AG08396 (cell line): Measurements from ENCODE around the gene ECHDC3.

Experiments
- DNase-seq: peaks from one replicate; pipeline ENCODE4 v3.0.0; 2012; ENCODE audit warnings: low spot score, mixed read lengths

The ECHDC3 gene

DNA sequence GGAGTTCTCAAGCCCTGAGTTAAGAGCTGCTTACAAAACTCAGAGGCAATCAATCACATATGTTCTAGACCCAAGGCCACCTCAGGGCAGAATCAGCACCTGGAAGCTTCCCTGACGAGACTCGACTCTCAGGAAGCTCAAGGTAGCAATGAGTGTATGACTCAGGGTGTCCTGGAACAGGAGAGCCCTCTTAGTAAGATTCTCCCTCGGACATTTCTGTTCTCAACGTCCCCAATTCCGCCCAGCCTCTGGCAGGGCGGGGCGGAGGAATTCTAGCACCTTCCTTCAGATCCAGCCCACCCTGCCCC lies 41.3 kb downstream of the ECHDC3 start:
- no peak for DNase-seq

DNA sequence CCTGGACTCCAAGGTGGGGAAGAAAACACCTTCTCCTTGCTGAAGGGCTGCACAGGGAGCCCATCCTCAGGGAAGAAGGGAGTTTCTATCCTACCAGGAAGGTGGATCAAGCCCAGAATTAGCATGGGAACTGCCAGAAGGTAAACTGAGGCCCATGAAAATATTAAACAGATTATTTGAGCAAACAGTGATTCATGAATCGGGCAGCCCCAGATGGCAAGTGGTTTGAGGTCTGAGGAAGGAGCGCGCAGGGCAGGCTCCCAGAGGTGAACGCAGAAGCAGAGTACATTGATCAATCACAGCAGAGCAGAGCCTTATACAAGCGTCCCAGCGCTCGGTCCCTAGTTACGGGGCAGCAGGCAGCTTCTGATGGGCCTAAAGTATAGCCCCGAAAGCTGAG lies 45.2 kb downstream of the ECHDC3 start:
- no peak for DNase-seq

DNA sequence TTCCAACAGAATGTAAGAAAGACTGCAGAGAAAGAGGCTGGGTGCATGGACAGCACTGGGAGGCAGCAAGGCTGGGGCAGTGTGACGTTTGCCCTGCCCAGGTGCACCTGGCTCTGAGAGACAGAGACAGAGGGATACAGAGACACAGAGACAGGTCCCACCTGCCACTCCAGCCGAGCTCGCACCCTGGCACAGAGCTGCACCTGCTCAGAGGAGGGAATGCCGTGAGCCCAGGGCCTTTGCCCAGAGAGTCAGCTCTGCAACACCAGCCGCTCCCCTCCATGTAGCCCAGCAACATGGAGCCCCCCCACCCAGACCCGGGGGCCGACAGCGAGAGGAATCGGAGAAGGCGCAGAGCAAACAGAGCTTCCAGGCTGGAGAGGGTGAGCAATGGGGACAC lies 45.7 kb downstream of the ECHDC3 start:
- DNase-seq, result no peak

GRCh38 chr10:11789306-11789705 lies 47.1 kb downstream of the ECHDC3 start:
- no peak for DNase-seq

- no peak for DNase-seq
Observed at GRCh38 chr10:11789956-11790355, 47.8 kb downstream of the ECHDC3 start.

GRCh38 chr10:11793762-11794479 lies 51.7 kb downstream of the ECHDC3 start:
- DNase-seq, result peak; percentile 74

- DNase-seq, result no peak
Observed at GRCh38 chr10:11794566-11794965, 52.4 kb downstream of the ECHDC3 start.

- no peak for DNase-seq
Observed at GRCh38 chr10:11795101-11795920, 53.1 kb downstream of the ECHDC3 start.

GRCh38 chr10:11796474-11796873 lies 54.3 kb downstream of the ECHDC3 start:
- no peak for DNase-seq

DNA sequence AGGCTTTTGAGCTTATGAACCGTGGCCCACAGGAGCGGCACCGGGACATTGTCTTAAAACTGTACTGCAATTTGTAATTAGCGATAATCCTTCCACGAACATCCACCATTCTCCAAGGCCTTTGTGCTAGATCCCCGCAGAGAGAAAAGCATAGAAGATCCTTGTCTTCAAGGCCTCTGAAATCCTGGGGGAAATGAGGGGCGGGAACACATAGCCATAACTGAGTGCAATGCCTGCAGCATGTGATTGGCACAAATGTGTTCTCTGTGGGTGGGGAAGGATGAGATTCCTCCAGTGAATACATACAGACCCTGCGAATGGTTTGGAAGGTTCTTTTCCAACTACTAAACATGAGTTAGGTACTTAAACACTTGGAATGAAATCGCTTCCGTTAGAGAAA lies 55.1 kb downstream of the ECHDC3 start:
- DNase-seq, result no peak

GRCh38 chr10:11797847-11798633 lies 55.9 kb downstream of the ECHDC3 start:
- no peak for DNase-seq

GRCh38 chr10:11798845-11799735 lies 56.9 kb downstream of the ECHDC3 start:
- no peak for DNase-seq

- DNase-seq, result no peak
Observed at GRCh38 chr10:11799736-11800080, 57.5 kb downstream of the ECHDC3 start.

GRCh38 chr10:11804336-11804735 lies 62.2 kb downstream of the ECHDC3 start:
- DNase-seq, result no peak

- DNase-seq, result no peak
Observed at GRCh38 chr10:11805792-11806191, 63.6 kb downstream of the ECHDC3 start.

- DNase-seq, result no peak
Observed at GRCh38 chr10:11806706-11807105, 64.5 kb downstream of the ECHDC3 start.

DNA sequence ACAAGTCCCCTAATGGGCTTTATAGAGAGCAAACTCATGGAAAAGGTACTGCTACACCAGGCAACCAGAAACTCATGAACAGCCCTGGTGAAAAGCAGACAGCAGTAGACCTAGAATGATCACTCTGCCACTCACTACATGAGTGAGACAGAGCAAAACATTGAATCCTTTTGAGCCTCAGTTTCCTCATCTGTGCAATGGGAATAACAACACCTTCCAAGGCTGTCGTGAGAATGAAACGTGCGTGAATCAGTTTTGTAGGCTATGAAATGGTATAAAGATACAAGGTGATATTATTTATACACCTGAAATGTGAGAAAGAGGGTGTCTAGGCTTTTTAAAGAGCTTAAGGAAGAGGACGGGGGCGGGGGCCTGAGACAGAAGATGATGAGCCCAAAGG lies 66.6 kb downstream of the ECHDC3 start:
- DNase-seq, result no peak

DNA sequence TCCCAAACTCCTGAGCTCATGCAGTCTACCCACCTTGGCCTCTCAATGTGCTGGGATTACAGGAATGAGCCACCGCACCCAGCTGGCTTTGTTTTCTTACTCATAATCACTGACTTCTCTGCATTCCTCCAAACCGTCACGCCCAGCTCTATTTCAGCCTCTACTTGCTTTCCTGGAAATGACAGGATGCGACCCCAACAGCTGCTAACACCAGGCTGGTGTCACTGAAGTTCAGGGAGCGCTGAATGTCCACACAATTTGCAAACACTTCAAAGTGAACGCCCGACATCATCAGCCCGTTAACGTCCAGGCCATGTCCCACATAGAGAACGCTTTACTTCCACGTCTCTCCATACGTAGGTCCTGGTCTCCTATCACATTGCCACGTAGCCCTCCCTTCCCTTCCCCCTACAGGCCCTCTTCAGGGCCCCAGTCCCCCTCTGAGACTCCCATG lies 68.2 kb downstream of the ECHDC3 start:
- DNase-seq, result no peak

GRCh38 chr10:11810973-11811372 lies 68.8 kb downstream of the ECHDC3 start:
- DNase-seq, result no peak

DNA sequence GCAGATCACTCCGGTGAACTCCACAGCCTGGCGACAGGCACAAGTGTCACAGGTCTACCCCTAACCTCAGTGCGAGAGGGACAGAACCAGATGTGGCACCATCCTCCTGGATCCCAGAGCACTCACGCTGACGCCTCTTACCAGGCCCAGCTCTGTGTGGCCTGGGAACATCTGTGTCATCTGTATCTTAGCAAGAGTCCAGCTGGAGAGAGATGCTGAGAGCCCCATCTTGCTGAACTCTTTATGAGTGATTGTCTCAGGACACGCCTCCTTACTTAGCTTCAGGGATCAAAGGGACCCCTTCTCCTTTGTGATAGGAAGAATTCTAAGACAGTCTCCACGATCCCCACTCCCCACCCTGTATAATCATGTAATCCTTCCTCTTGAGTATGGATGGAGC lies 71.0 kb downstream of the ECHDC3 start:
- DNase-seq, result no peak
